HEK293 (cell line): ENCODE results near the gene APOL5.

Experiments
- CTCF ChIA-PET: fragments of 350-600 bp; formaldehyde crosslinking; extraction: SDS; loops from one replicate; lab custom pipeline; 2021; ENCODE audit warnings: antibody characterized with exemption; lab: Yijun Ruan, JAX
- POLR2A ChIA-PET: fragments of 300-600 bp; formaldehyde crosslinking; extraction: SDS; loops from one replicate; lab custom pipeline; 2020; ENCODE audit warnings: antibody characterized with exemption, inconsistent platforms; lab: Yijun Ruan, JAX
- H3K27ac ChIP-seq: fragments of 200-500 bp; sonication (Bioruptor generic); 2 replicates; pipeline ENCODE4 v1.5.1; 2014; ENCODE audit warnings: low read depth, low read length, control low read depth, inconsistent platforms; ENCODE audit errors: extremely low read depth
- H3K36me3 ChIP-seq, 2 experiments: fragments of 200-500 bp in 1 of 2; sonication (Bioruptor generic) in 1 of 2; 1 replicate in 1 of 2; 2 replicates in 1 of 2; pipeline ENCODE4 v1.5.1; 2014 to 2017; ENCODE audit warnings: inconsistent platforms in 2 of 2, low read length in 2 of 2; ENCODE audit not compliant: control insufficient read depth in 2 of 2, insufficient read depth in 1 of 2
- H3K4me1 ChIP-seq: fragments of 200-500 bp; sonication (Bioruptor generic); 2 replicates; pipeline ENCODE4 v1.5.1; 2014; ENCODE audit warnings: mild to moderate bottlenecking, low read length, inconsistent platforms; ENCODE audit not compliant: control insufficient read depth, insufficient read depth
- H3K4me3 ChIP-seq: 2 replicates; pipeline ENCODE4 v1.5.1; 2011; ENCODE audit warnings: low read depth, mild to moderate bottlenecking, control low read depth, low read length, moderate library complexity
- H3K9me3 ChIP-seq: fragments of 200-500 bp; sonication (Bioruptor generic); 2 replicates; pipeline ENCODE4 v1.5.1; 2014; ENCODE audit warnings: low read depth, low read length, inconsistent platforms; ENCODE audit not compliant: control insufficient read depth, insufficient read depth
- ATF2 ChIP-seq: fragments of 450-650 bp; formaldehyde crosslinking; IDR thresholded peaks from 2 replicates; pipeline ENCODE4 v1.5.1; 2016; ENCODE audit warnings: missing biosample characterization, missing genetic modification characterization, low read depth
- CTCF ChIP-seq: fragments of 450-650 bp; formaldehyde crosslinking; IDR thresholded peaks from 2 replicates; pipeline ENCODE4 v1.5.1; 2016; ENCODE audit warnings: missing biosample characterization, missing genetic modification characterization
- KLF1 ChIP-seq: fragments of 450-650 bp; formaldehyde crosslinking; IDR thresholded peaks from 2 replicates; pipeline ENCODE4 v1.5.1; 2016; ENCODE audit warnings: missing biosample characterization, missing genetic modification characterization
- PRDM6 ChIP-seq: fragments of 450-650 bp; formaldehyde crosslinking; IDR thresholded peaks from 2 replicates; pipeline ENCODE4 v1.5.1; 2017; ENCODE audit warnings: missing biosample characterization, missing genetic modification characterization
- RBAK ChIP-seq: fragments of 450-650 bp; formaldehyde crosslinking; IDR thresholded peaks from 2 replicates; pipeline ENCODE4 v1.5.1; 2016; ENCODE audit warnings: missing biosample characterization, missing genetic modification characterization
- ZNF19 ChIP-seq: fragments of 450-650 bp; formaldehyde crosslinking; IDR thresholded peaks from 2 replicates; pipeline ENCODE4; 2016; ENCODE audit warnings: missing biosample characterization, missing genetic modification characterization, low read depth
- ZNF274 ChIP-seq, 2 experiments: fragments of 200-500 bp in 1 of 2; fragments of 450-650 bp in 1 of 2; sonication (Bioruptor generic) in 1 of 2; formaldehyde crosslinking in 1 of 2; IDR thresholded peaks; 2 replicates each; pipeline versions ENCODE4 v1.5.1 to v1.6.1; 2014 to 2016; ENCODE audit warnings: borderline replicate concordance in 1 of 2, inconsistent platforms in 1 of 2, low read length in 1 of 2, missing biosample characterization in 1 of 2, missing genetic modification characterization in 1 of 2
- ZNF311 ChIP-seq: fragments of 450-650 bp; formaldehyde crosslinking; IDR thresholded peaks from 2 replicates; pipeline ENCODE4 v1.5.1; 2017; ENCODE audit warnings: missing biosample characterization, missing genetic modification characterization, borderline replicate concordance
- ZNF335 ChIP-seq: fragments of 450-650 bp; formaldehyde crosslinking; conservative IDR thresholded peaks from 2 replicates; pipeline ENCODE4 v1.5.1; 2016; ENCODE audit warnings: missing biosample characterization, missing genetic modification characterization
- ZNF354C ChIP-seq: fragments of 450-650 bp; formaldehyde crosslinking; IDR thresholded peaks from 2 replicates; pipeline ENCODE4 v1.5.1; 2016; ENCODE audit warnings: missing biosample characterization, missing genetic modification characterization, low read depth, borderline replicate concordance
- ZNF549 ChIP-seq: fragments of 450-650 bp; IDR thresholded peaks from 2 replicates; pipeline ENCODE4 v1.5.1; 2018; ENCODE audit warnings: missing biosample characterization, missing genetic modification characterization, mild to moderate bottlenecking, inconsistent platforms, moderate library complexity
- ZNF571 ChIP-seq: fragments of 450-650 bp; formaldehyde crosslinking; IDR thresholded peaks from 2 replicates; pipeline ENCODE4 v1.5.0; 2017; ENCODE audit warnings: missing biosample characterization, missing genetic modification characterization
- ZNF585B ChIP-seq: fragments of 450-650 bp; formaldehyde crosslinking; IDR thresholded peaks from 2 replicates; pipeline ENCODE4 v1.5.1; 2016; ENCODE audit warnings: missing biosample characterization, missing genetic modification characterization
- ZNF600 ChIP-seq: fragments of 450-650 bp; formaldehyde crosslinking; IDR thresholded peaks from 2 replicates; pipeline ENCODE4 v1.5.1; 2016; ENCODE audit warnings: missing biosample characterization, missing genetic modification characterization
- ZNF626 ChIP-seq: fragments of 450-650 bp; sonication (Bioruptor Pico); formaldehyde crosslinking; IDR thresholded peaks from 2 replicates; pipeline ENCODE4 v1.5.1; 2018; ENCODE audit warnings: missing biosample characterization, missing genetic modification characterization, inconsistent platforms
- ZNF639 ChIP-seq: fragments of 450-650 bp; formaldehyde crosslinking; IDR thresholded peaks from 2 replicates; pipeline ENCODE4 v1.5.1; 2016; ENCODE audit warnings: missing biosample characterization, missing genetic modification characterization
- ZNF785 ChIP-seq: fragments of 450-650 bp; formaldehyde crosslinking; IDR thresholded peaks from 2 replicates; pipeline ENCODE4 v1.5.1; 2016; ENCODE audit warnings: missing biosample characterization, missing genetic modification characterization
- ZNF791 ChIP-seq: fragments of 450-650 bp; formaldehyde crosslinking; IDR thresholded peaks from 2 replicates; pipeline ENCODE4 v1.5.1; 2016; ENCODE audit warnings: missing biosample characterization, missing genetic modification characterization
- TF ChIP-seq, protein P1 (sequence below): fragments of 450-650 bp; formaldehyde crosslinking; IDR thresholded peaks from 2 replicates; pipeline ENCODE4 v1.5.1; 2016; ENCODE audit warnings: missing biosample characterization, missing genetic modification characterization
- TF ChIP-seq, protein P2 (sequence below): fragments of 450-650 bp; formaldehyde crosslinking; IDR thresholded peaks from 2 replicates; pipeline ENCODE4 v1.5.1; 2017; ENCODE audit warnings: missing biosample characterization, missing genetic modification characterization
- TF ChIP-seq, protein P3 (sequence below): fragments of 450-650 bp; formaldehyde crosslinking; IDR thresholded peaks from 2 replicates; pipeline ENCODE4 v1.5.1; 2016; ENCODE audit warnings: missing biosample characterization, missing genetic modification characterization

The APOL5 gene

DNA sequence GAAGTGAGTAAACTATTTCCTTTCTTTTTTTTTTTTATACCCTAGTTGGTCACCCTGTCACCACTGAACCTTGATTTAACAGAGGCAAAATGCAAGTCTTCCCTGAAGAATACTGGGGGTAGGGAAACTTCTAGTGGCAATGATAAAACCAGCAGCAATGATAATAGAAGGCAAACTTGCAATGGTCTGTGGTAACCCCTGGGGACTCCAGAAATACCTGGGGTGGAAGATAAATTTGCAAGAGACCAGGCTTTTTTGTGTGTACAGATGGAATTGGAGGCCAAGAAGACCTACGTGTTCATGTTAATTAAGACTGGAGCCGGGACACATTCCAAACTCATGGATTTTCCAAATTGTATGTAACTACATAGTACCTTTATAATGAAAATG is 11.6 kb downstream of the APOL5 start (continued):
- TF ChIP-seq ZNF639 (tag by site-specific recombination) (no peak), ZNF19 (tag by site-specific recombination) (no peak), ZNF600 (no peak), ATF2 (tag by site-specific recombination) (no peak)
- TF ChIP-seq, protein P1, sequence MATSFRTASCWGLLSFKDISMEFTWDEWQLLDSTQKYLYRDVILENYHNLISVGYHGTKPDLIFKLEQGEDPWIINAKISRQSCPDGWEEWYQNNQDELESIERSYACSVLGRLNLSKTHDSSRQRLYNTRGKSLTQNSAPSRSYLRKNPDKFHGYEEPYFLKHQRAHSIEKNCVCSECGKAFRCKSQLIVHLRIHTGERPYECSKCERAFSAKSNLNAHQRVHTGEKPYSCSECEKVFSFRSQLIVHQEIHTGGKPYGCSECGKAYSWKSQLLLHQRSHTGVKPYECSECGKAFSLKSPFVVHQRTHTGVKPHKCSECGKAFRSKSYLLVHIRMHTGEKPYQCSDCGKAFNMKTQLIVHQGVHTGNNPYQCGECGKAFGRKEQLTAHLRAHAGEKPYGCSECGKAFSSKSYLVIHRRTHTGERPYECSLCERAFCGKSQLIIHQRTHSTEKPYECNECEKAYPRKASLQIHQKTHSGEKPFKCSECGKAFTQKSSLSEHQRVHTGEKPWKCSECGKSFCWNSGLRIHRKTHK (tag by site-specific recombination), result no peak

DNA sequence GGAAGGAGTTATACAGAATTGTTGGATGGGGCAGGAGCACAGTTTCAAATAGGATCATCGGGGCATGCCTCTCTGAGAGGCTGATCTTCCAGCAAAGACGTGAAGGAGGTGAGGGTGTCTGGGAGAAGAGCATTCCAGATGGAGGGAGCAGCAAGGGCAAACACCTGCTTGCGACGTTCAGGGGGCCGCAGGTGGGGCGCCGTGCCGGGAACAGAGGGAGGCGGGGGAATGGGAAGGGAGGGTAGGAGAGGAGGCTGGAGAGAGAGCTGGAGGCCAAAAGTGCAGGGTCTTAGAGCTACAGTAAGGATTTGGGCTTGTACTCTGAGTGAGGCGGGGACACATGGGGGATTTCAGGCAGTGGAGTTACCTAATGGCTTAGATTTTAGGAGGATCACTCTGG is 13.6 kb downstream of the APOL5 start:
- POLR2A ChIA-PET, result no interaction called here
- no peak overlapping the region for H3K27ac ChIP-seq

GRCh38 chr22:35732116-35732515 is 14.4 kb downstream of the APOL5 start:
- POLR2A ChIA-PET, result no interaction called here
- CTCF ChIA-PET, result no interaction called here
- Histone ChIP-seq H3K27ac (no peak overlapping the region), H3K9me3 (no peaks in the 10 kb centered on the region), H3K4me1 (no peaks in the 10 kb centered on the region), H3K36me3 (no peaks in the 10 kb centered on the region), H3K4me3 (no peak overlapping the region)
- TF ChIP-seq ZNF791 (no peak), ZNF571 (no peak), ZNF311 (no peak), RBAK (tag by site-specific recombination) (no peak), ZNF354C (no peak), ZNF335 (tag by site-specific recombination) (no peak), ZNF785 (tag by site-specific recombination) (no peak), CTCF (tag by site-specific recombination) (no peak)
- TF ChIP-seq, protein P2, sequence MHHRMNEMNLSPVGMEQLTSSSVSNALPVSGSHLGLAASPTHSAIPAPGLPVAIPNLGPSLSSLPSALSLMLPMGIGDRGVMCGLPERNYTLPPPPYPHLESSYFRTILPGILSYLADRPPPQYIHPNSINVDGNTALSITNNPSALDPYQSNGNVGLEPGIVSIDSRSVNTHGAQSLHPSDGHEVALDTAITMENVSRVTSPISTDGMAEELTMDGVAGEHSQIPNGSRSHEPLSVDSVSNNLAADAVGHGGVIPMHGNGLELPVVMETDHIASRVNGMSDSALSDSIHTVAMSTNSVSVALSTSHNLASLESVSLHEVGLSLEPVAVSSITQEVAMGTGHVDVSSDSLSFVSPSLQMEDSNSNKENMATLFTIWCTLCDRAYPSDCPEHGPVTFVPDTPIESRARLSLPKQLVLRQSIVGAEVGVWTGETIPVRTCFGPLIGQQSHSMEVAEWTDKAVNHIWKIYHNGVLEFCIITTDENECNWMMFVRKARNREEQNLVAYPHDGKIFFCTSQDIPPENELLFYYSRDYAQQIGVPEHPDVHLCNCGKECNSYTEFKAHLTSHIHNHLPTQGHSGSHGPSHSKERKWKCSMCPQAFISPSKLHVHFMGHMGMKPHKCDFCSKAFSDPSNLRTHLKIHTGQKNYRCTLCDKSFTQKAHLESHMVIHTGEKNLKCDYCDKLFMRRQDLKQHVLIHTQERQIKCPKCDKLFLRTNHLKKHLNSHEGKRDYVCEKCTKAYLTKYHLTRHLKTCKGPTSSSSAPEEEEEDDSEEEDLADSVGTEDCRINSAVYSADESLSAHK, result no peak

More for the DNA sequence above, 13.6 kb downstream of the APOL5 start:
- TF ChIP-seq PRDM6 (tag by site-specific recombination) (no peak), ZNF549 (no peak), ZNF626 (tag by site-specific recombination) (no peak), ZNF585B (no peak), ZNF274 (IDR thresholded peaks at IDR 0.05; ENCODE audit: low read length) (no peak), ZNF274 (tag by site-specific recombination; IDR thresholded peaks at IDR 0.05; ENCODE audit: borderline replicate concordance) (no peak), KLF1 (tag by site-specific recombination) (no peak)
- TF ChIP-seq, protein P3, sequence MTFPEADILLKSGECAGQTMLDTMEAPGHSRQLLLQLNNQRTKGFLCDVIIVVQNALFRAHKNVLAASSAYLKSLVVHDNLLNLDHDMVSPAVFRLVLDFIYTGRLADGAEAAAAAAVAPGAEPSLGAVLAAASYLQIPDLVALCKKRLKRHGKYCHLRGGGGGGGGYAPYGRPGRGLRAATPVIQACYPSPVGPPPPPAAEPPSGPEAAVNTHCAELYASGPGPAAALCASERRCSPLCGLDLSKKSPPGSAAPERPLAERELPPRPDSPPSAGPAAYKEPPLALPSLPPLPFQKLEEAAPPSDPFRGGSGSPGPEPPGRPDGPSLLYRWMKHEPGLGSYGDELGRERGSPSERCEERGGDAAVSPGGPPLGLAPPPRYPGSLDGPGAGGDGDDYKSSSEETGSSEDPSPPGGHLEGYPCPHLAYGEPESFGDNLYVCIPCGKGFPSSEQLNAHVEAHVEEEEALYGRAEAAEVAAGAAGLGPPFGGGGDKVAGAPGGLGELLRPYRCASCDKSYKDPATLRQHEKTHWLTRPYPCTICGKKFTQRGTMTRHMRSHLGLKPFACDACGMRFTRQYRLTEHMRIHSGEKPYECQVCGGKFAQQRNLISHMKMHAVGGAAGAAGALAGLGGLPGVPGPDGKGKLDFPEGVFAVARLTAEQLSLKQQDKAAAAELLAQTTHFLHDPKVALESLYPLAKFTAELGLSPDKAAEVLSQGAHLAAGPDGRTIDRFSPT (tag by site-specific recombination), result no peak
- CTCF ChIA-PET, result no interaction called here
- no peak overlapping the region for H3K4me3 ChIP-seq
- H3K36me3 ChIP-seq, result no peaks in the 10 kb centered on the region
- no peaks in the 10 kb centered on the region for H3K9me3 ChIP-seq
- H3K4me1 ChIP-seq, result no peaks in the 10 kb centered on the region
